ENCODE results near the gene CCDC60.

- TF ChIP-seq ZNF24 (IDR thresholded peaks at IDR 0.05) (no peak), RUNX3 (IDR thresholded peaks at IDR 0.05; ENCODE audit: low read length) (no peak), NR2C2 (IDR thresholded peaks at IDR 0.05; ENCODE audit: borderline replicate concordance, control insufficient read depth, insufficient read length, low read depth) (no peak), GABPA (IDR thresholded peaks at IDR 0.05; ENCODE audit: low read depth) (no peak), SRF (IDR thresholded peaks at IDR 0.05; ENCODE audit: low read depth in 2 of 2, low read length in 2 of 2) (no peak), MYC (IDR thresholded peaks at IDR 0.05; ENCODE audit: insufficient read depth, insufficient read length, insufficient replicate concordance, low read length, severe bottlenecking) (no peak), EZH2 (IDR thresholded peaks at IDR 0.05; ENCODE audit: borderline replicate concordance, control insufficient read depth, low read depth, low read length) (no peak), CREB1 (IDR thresholded peaks at IDR 0.05; ENCODE audit: low read depth) (no peak), BCL11A (IDR thresholded peaks at IDR 0.05; ENCODE audit: low read depth, low read length) (no peak), MAX (IDR thresholded peaks at IDR 0.05; ENCODE audit: low read depth, low read length) (no peak), BHLHE40 (IDR thresholded peaks at IDR 0.05; ENCODE audit: borderline replicate concordance in 1 of 2, low read depth in 2 of 2, low read length in 1 of 2) (no peak)
- TF ChIP-seq, protein P1, sequence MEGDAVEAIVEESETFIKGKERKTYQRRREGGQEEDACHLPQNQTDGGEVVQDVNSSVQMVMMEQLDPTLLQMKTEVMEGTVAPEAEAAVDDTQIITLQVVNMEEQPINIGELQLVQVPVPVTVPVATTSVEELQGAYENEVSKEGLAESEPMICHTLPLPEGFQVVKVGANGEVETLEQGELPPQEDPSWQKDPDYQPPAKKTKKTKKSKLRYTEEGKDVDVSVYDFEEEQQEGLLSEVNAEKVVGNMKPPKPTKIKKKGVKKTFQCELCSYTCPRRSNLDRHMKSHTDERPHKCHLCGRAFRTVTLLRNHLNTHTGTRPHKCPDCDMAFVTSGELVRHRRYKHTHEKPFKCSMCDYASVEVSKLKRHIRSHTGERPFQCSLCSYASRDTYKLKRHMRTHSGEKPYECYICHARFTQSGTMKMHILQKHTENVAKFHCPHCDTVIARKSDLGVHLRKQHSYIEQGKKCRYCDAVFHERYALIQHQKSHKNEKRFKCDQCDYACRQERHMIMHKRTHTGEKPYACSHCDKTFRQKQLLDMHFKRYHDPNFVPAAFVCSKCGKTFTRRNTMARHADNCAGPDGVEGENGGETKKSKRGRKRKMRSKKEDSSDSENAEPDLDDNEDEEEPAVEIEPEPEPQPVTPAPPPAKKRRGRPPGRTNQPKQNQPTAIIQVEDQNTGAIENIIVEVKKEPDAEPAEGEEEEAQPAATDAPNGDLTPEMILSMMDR (IDR thresholded peaks at IDR 0.05 in 2 of 3, conservative IDR thresholded peaks at IDR 0.05 in 1 of 3; ENCODE audit: control insufficient read depth in 2 of 3, extremely low read depth in 1 of 3, insufficient read depth in 1 of 3, low read depth in 3 of 3, low read length in 3 of 3), result no peak
- TF ChIP-seq, protein P2, sequence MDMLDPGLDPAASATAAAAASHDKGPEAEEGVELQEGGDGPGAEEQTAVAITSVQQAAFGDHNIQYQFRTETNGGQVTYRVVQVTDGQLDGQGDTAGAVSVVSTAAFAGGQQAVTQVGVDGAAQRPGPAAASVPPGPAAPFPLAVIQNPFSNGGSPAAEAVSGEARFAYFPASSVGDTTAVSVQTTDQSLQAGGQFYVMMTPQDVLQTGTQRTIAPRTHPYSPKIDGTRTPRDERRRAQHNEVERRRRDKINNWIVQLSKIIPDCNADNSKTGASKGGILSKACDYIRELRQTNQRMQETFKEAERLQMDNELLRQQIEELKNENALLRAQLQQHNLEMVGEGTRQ (IDR thresholded peaks at IDR 0.05; ENCODE audit: borderline replicate concordance, low read depth, low read length), result no peak
These were observed 6.0 kb downstream of the CCDC60 start for GRCh38 chr12:119340578-119340977.

All from GM12878 (cell line).